HG03135 (cell line): ENCODE results near the gene ICAM5.
A peak's percentile ranks its signal among the peaks of the same experiment; 100 is the strongest.
"Not testable (repeated sequence)": the region's sequence is repeated elsewhere in the genome, so short reads cannot be mapped to it uniquely, and the experiment has no call there.

ENCODE experiments used
- ATAC-seq: cut with Tn5 transposase; IDR thresholded peaks from one replicate; pipeline ENCODE4 v1.9.1; 2021; ENCODE audit warnings: mild to moderate bottlenecking, moderate library complexity; ENCODE audit not compliant: unreplicated experiment

Gene ICAM5

DNA sequence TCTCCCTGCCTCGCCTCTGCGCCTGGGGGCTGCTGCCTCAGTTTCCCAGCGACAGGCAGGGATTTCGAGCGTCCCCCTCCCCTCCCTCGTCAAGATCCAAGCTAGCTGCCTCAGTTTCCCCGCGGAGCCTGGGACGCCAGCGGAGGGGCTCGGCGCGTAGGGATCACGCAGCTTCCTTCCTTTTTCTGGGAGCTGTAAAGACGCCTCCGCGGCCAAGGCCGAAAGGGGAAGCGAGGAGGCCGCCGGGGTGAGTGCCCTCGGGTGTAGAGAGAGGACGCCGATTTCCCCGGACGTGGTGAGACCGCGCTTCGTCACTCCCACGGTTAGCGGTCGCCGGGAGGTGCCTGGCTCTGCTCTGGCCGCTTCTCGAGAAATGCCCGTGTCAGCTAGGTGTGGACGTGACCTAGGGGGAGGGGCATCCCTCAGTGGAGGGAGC, 19.6 kb upstream of the ICAM5 start:
- no peak for ATAC-seq

DNA sequence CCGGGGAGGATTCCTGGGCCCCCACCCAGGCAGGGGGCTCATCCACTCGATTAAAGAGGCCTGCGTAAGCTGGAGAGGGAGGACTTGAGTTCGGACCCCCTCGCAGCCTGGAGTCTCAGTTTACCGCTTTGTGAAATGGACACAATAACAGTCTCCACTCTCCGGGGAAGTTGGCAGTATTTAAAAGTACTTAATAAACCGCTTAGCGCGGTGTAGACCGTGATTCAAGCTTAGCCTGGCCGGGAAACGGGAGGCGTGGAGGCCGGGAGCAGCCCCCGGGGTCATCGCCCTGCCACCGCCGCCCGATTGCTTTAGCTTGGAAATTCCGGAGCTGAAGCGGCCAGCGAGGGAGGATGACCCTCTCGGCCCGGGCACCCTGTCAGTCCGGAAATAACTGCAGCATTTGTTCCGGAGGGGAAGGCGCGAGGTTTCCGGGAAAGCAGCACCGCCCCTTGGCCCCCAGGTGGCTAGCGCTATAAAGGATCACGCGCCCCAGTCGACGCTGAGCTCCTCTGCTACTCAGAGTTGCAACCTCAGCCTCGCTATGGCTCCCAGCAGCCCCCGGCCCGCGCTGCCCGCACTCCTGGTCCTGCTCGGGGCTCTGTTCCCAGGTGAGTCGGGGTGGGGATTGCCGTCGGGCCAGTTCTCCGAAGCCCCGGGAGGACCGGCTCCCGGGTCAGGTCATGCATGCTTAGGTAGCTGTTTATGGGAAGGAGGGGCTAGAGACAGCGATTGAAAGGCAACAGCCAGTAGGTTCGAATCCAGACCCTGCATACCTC, 18.9 kb upstream of the ICAM5 start, which contains the start of gene ICAM1:
Gene ICAM1 (plus strand): TSS at position 505 of the 779 bp plus-strand sequence. CDS start 40 bp downstream, at position 545.
- ATAC-seq: peak; percentile 53

GRCh38 chr19:10271543-10272086, 18.1 kb upstream of the ICAM5 start:
- ATAC-seq: peak; percentile 24

DNA sequence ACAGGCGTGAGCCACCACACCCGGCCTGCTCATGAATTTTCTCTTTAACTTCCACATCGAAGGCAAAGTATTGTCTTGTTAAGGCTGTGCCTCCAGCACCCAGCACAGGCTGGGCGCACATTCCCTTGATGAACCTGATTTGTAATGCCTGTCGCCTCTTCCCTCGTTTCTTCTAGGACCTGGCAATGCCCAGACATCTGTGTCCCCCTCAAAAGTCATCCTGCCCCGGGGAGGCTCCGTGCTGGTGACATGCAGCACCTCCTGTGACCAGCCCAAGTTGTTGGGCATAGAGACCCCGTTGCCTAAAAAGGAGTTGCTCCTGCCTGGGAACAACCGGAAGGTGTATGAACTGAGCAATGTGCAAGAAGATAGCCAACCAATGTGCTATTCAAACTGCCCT, 15.2 kb upstream of the ICAM5 start:
- ATAC-seq: no peak

DNA sequence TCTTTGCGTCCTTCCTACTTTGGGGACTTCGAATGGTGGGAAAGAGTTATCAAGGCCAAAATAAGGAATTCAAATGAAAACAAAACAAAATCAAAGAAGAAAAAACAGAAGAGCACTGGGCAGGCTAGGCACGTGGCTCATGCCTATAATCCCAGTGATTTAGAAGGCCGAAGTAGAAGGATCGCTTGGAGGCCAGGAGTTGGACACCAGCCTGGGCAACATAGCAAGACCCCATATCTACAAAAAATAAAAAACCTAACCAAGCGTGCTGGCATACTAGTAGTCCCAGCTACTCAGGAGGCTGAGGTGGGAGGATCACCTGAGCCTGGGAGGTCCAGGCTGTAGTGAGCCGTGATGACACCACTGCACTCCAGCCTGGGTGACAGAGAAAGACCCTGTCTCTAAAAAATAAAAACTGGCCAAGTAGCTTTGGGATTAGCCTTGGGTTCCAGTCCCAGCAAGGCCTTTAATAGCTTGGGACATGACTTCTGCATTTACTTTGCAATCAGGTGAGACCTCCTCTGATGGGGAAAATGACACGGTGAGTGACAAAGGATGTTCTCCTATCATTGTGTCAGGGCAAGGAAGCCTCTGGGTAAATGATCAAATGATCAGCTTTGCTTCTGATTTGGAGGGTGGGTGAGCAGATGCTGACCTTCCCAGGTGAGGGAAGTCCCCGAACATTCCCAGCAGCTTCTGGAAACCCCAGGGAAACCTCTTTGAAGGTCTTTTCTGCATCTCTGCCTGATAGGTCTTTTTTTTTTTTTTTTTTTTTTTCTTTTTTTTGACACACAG, 11.8 kb upstream of the ICAM5 start:
- no peak for ATAC-seq

GRCh38 chr19:10278935-10279334, 10.8 kb upstream of the ICAM5 start:
- no peak for ATAC-seq

DNA sequence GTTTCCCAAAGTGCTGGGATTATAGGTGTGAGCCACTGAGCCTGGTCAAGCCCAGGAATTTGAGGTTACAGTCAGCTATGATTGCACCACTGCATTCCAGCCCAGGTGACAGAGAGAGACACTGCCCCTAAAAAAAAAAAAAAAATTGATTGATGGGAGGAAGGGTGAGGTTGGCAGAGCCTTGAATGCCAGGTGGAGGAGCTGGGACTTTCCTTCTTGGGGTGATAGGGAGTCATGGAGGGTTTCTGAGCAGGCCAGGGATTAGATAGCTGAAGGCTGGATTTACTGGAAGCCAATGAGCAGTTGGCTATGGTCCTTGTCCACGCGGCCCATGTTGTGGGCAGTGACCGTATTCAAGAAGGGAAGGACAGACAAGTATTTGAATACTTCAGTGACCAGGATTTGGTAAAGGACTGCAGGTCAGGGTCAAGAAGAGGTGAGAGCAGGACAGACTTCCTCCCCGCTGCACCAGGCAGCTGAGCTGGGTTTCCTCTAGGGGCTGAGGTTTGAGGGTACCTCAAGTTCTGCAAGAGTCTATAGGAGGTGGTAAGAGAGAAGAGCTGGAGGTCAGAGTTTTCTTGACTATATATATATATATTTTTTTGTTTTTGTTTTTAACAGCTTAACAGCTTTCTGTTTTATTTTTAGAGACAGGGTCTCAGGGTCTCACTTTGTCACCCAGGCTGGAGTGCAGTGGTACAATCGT, 9.9 kb upstream of the ICAM5 start:
- ATAC-seq: no peak

DNA sequence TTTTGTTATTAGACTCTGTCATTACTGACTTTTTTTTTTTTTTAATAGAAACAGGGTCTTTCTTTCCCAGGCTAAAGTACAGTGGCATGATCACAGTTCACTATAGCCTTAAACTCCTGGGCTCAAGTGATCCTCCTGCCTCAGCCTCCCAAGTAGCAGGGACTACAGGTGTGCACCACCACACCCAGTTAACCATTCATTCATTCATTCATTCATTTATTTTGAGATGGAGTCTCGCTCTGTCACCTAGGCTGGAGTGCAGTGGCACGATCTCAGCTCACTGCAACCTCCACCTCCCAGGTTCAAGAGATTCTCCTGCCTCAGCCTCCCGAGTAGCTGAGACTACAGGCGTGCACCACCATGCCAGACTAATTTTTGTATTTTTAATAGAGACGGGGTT, 7.7 kb upstream of the ICAM5 start:
- ATAC-seq: not testable (repeated sequence)

DNA sequence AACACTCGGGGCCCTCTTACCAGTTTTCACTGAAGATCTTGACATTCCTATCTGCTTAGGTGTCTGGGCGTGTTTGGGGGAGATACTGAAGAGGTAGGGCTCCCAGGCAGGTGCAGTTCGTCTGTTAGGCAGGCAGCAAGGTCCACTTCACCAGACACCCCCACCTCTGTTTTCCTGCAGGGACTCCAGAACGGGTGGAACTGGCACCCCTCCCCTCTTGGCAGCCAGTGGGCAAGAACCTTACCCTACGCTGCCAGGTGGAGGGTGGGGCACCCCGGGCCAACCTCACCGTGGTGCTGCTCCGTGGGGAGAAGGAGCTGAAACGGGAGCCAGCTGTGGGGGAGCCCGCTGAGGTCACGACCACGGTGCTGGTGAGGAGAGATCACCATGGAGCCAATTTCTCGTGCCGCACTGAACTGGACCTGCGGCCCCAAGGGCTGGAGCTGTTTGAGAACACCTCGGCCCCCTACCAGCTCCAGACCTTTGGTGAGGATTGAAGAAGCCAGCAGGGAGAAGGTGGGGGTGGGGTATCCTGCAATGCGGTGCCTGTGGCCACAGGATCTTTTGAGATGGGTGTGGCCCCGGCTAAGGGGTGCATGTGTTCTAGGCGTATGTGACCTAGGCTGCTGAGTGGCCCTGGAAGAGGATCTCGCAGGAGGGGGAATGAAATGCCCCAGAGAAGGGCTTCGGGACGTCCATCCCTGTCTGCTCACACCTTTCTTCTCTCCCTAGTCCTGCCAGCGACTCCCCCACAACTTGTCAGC, 6.3 kb upstream of the ICAM5 start:
- ATAC-seq: no peak

GRCh38 chr19:10284065-10284959, 5.4 kb upstream of the ICAM5 start:
- ATAC-seq: no peak

DNA sequence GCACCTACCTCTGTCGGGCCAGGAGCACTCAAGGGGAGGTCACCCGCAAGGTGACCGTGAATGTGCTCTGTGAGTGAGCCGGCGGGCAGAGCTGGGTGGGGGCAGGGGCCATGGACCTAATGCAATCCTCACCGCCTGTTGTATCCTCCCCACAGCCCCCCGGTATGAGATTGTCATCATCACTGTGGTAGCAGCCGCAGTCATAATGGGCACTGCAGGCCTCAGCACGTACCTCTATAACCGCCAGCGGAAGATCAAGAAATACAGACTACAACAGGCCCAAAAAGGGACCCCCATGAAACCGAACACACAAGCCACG, 4.8 kb upstream of the ICAM5 start:
- no peak for ATAC-seq

DNA sequence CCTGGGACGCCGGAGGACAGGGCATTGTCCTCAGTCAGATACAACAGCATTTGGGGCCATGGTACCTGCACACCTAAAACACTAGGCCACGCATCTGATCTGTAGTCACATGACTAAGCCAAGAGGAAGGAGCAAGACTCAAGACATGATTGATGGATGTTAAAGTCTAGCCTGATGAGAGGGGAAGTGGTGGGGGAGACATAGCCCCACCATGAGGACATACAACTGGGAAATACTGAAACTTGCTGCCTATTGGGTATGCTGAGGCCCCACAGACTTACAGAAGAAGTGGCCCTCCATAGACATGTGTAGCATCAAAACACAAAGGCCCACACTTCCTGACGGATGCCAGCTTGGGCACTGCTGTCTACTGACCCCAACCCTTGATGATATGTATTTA, 4.4 kb upstream of the ICAM5 start:
- ATAC-seq: no peak

GRCh38 chr19:10286803-10287737, 2.7 kb upstream of the ICAM5 start, which contains the start of gene ICAM4:
TSS of gene ICAM4 (plus strand) at chr19:10286955. CDS start at chr19:10287013, 58 bp downstream.
- ATAC-seq: no peak

- no peak for ATAC-seq
Observed at GRCh38 chr19:10288662-10289166, 1.0 kb upstream of the ICAM5 start.

- ATAC-seq: no peak
Observed at GRCh38 chr19:10289167-10289835, 451 bp upstream of the ICAM5 start.

GRCh38 chr19:10290357-10290875, 664 bp downstream of the ICAM5 start:
- no peak for ATAC-seq

GRCh38 chr19:10290876-10291553, 1.3 kb downstream of the ICAM5 start:
- ATAC-seq: no peak
